ENCODE data around the gene SYNGAP1.

The SYNGAP1 gene

GRCh38 chr6:33446356-33446755 is 26.5 kb downstream of the SYNGAP1 start:
- Histone ChIP-seq H2AFZ (ENCODE audit: low read length) (no peak overlapping the region), H3K4me1 (ENCODE audit: low read length) (no peaks in the 10 kb centered on the region), H3K27me3 (replicated peaks; ENCODE audit: insufficient read depth, low read length) (no peaks in the 10 kb centered on the region), H3K27ac (ENCODE audit: low read length) (no peak overlapping the region), H3K9me2 (replicated peaks; ENCODE audit: insufficient read depth, low read length) (no peaks in the 10 kb centered on the region), H3K9me3 (replicated peaks; ENCODE audit: insufficient read depth, low read length) (no peaks in the 10 kb centered on the region), H3K4me2 (ENCODE audit: low read depth, low read length) (no peak overlapping the region), H3F3A (ENCODE audit: insufficient read depth, low read length) (no peaks in the 10 kb centered on the region), H3K9ac (ENCODE audit: low read length) (no peak overlapping the region), H4K20me1 (ENCODE audit: insufficient read depth, low read length) (no peaks in the 10 kb centered on the region), H3K4me3 (ENCODE audit: low read length) (no peak overlapping the region), H3K79me2 (ENCODE audit: low read length) (no peaks in the 10 kb centered on the region), H3K36me3 (replicated peaks; ENCODE audit: insufficient read depth, low read length) (no peaks in the 10 kb centered on the region)
- TF ChIP-seq EZH2 (optimal IDR thresholded peaks at IDR 0.05; ENCODE audit: low read depth, low read length), result no peak
- no peak for TF ChIP-seq CTCF (IDR thresholded peaks at IDR 0.05; ENCODE audit: low read length)
- no peak for TF ChIP-seq EZH2phosphoT487 (IDR thresholded peaks at IDR 0.05; ENCODE audit: low read length)
- DNase-seq, result no peak

- H3K9me2 ChIP-seq (replicated peaks; ENCODE audit: insufficient read depth, low read length), result no peaks in the 10 kb centered on the region
- no peak overlapping the region for H3K4me2 ChIP-seq (ENCODE audit: low read depth, low read length)
- no peak for DNase-seq
- TF ChIP-seq CTCF (IDR thresholded peaks at IDR 0.05; ENCODE audit: low read length), result no peak
- TF ChIP-seq EZH2phosphoT487 (IDR thresholded peaks at IDR 0.05; ENCODE audit: low read length), result no peak
- TF ChIP-seq EZH2 (optimal IDR thresholded peaks at IDR 0.05; ENCODE audit: low read depth, low read length), result no peak
- no peaks in the 10 kb centered on the region for H3K27me3 ChIP-seq (replicated peaks; ENCODE audit: insufficient read depth, low read length)
- H3F3A ChIP-seq (ENCODE audit: insufficient read depth, low read length), result no peaks in the 10 kb centered on the region
- no peaks in the 10 kb centered on the region for H3K9me3 ChIP-seq (replicated peaks; ENCODE audit: insufficient read depth, low read length)
- H3K9ac ChIP-seq (ENCODE audit: low read length), result no peak overlapping the region
- H4K20me1 ChIP-seq (ENCODE audit: insufficient read depth, low read length), result no peaks in the 10 kb centered on the region
- no peak overlapping the region for H3K27ac ChIP-seq (ENCODE audit: low read length)
- H3K4me3 ChIP-seq (ENCODE audit: low read length), result no peak overlapping the region
- H3K36me3 ChIP-seq (replicated peaks; ENCODE audit: insufficient read depth, low read length), result no peaks in the 10 kb centered on the region
- peaks cover 18% of the 10 kb centered on the region for H3K79me2 ChIP-seq (ENCODE audit: low read length)
- no peak overlapping the region for H2AFZ ChIP-seq (ENCODE audit: low read length)
- no peaks in the 10 kb centered on the region for H3K4me1 ChIP-seq (ENCODE audit: low read length)
Observed at GRCh38 chr6:33450434-33450833, 30.6 kb downstream of the SYNGAP1 start.

- no peaks in the 10 kb centered on the region for H3F3A ChIP-seq (ENCODE audit: insufficient read depth, low read length)
- TF ChIP-seq CTCF (IDR thresholded peaks at IDR 0.05; ENCODE audit: low read length) (no peak), EZH2phosphoT487 (IDR thresholded peaks at IDR 0.05; ENCODE audit: low read length) (no peak), EZH2 (optimal IDR thresholded peaks at IDR 0.05; ENCODE audit: low read depth, low read length) (no peak)
- no peaks in the 10 kb centered on the region for H3K27me3 ChIP-seq (replicated peaks; ENCODE audit: insufficient read depth, low read length)
- H3K4me2 ChIP-seq (ENCODE audit: low read depth, low read length), result no peak overlapping the region
- no peak overlapping the region for H3K27ac ChIP-seq (ENCODE audit: low read length)
- no peaks in the 10 kb centered on the region for H4K20me1 ChIP-seq (ENCODE audit: insufficient read depth, low read length)
- H3K4me3 ChIP-seq (ENCODE audit: low read length), result no peak overlapping the region
- no peak for DNase-seq
- no peak overlapping the region for H2AFZ ChIP-seq (ENCODE audit: low read length)
- H3K79me2 ChIP-seq (ENCODE audit: low read length), result peaks cover 20% of the 10 kb centered on the region
- H3K4me1 ChIP-seq (ENCODE audit: low read length), result no peaks in the 10 kb centered on the region
- no peaks in the 10 kb centered on the region for H3K36me3 ChIP-seq (replicated peaks; ENCODE audit: insufficient read depth, low read length)
- no peak overlapping the region for H3K9ac ChIP-seq (ENCODE audit: low read length)
- H3K9me2 ChIP-seq (replicated peaks; ENCODE audit: insufficient read depth, low read length), result no peaks in the 10 kb centered on the region
- H3K9me3 ChIP-seq (replicated peaks; ENCODE audit: insufficient read depth, low read length), result no peaks in the 10 kb centered on the region
Observed at GRCh38 chr6:33451606-33452005, 31.7 kb downstream of the SYNGAP1 start.

Measured in MM.1S (cell line).